Type B pancreatic cell (in vitro differentiated cells): ENCODE measurements around the gene PHETA2. TPM values are rescaled to one million over a fixed set of nuclear protein-coding genes. Genes with fewer than 3 reads are reported as not detected.
"Not testable (repeated sequence)": the region's sequence is repeated elsewhere in the genome, so short reads cannot be mapped to it uniquely, and the experiment has no call there.

ENCODE experiments used
- DNase-seq: peaks from one replicate; pipeline ENCODE4 v3.0.0; 2021; ENCODE audit warnings: mixed read lengths; ENCODE audit not compliant: unreplicated experiment; ENCODE audit errors: extremely low spot score
- H3K27ac Mint-ChIP-seq: 2 replicates; pipeline ENCODE4 v1.8.0; 2021; ENCODE audit warnings: mild to moderate bottlenecking, mixed read lengths
- H3K27me3 Mint-ChIP-seq: 2 replicates; pipeline ENCODE4 v1.8.0; 2021; ENCODE audit warnings: mixed read lengths
- H3K36me3 Mint-ChIP-seq: 2 replicates; pipeline ENCODE4 v1.8.0; 2021; ENCODE audit warnings: mixed read lengths
- H3K4me1 Mint-ChIP-seq: one replicate; pipeline ENCODE4 v1.8.0; 2021; ENCODE audit warnings: mixed read lengths; ENCODE audit not compliant: unreplicated experiment
- H3K4me3 Mint-ChIP-seq: 2 replicates; pipeline ENCODE4 v1.8.0; 2021; ENCODE audit warnings: mild to moderate bottlenecking, mixed read lengths
- H3K9me3 Mint-ChIP-seq: 2 replicates; pipeline ENCODE4 v1.8.0; 2021; ENCODE audit warnings: mixed read lengths
- total RNA-seq: library from RNA; stranded (reverse); gene quantifications from 2 replicates; pipeline ENCODE4 v1.2.1, GENCODE V29; 2021; ENCODE audit warnings: low replicate concordance
- TF ChIP-seq, protein P1 (sequence below): fragments of 200-600 bp; sonication (generic); conservative IDR thresholded peaks from 2 replicates; pipeline ENCODE4 v1.5.0; 2021; ENCODE audit warnings: antibody characterized with exemption, mild to moderate bottlenecking

PHETA2 gene
- total RNA-seq, 1 donor from 2014 or later: 4.1 TPM

DNA sequence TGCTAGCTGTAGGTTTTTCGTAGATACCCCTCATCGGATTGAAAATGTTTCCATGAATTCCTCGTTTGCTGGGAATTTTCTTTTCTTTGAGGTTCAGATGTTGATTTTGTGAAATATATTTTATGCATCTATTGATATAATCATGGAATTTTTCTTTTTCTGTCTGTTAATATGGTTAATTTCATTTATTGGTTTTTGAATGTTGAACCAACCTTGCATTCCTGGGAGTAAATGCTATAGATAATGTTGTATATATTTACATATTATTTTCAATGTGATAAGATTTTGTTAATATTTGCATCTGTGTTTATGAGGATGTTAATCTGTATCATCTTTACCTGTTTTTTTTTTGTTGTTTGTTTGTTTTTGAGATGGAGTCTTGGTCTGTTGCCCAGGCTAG, 27.2 kb downstream of the PHETA2 start:
- Mint-ChIP-seq H3K36me3 (peaks cover 34% of the 10 kb centered on the region), H3K9me3 (peaks cover 10% of the 10 kb centered on the region)
- DNase-seq: no peak

DNA sequence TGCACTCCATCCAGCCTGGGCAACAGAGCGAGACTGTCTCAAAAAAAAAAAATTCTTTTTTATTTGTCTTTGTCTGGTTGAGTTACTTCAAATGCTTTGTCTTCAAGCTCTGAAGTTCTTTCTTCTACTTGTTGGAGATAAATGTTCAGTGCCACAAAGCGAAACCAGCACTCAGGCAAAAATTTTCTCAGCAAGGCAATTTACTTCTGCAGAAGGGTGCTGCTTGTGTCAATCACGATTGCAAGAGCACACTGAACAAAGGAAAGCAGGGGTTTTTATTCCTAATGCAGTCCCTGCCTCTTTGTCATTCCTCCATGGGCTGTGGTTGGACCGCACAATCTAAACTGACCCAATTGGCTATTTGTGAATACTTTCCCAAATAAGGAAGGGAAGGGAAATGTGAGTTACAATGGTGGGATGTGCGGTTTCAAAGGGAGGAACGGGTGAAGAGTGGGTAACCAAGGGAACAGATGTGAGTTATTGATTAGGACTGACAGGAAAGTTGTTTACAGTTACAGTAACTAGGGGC, 30.3 kb downstream of the PHETA2 start:
- not testable (repeated sequence) for H3K27me3 Mint-ChIP-seq

More for the DNA sequence above, 27.2 kb downstream of the PHETA2 start:
- Mint-ChIP-seq H3K4me1 (no peaks in the 10 kb centered on the region), H3K27ac (no peak overlapping the region), H3K4me3 (no peak overlapping the region), H3K27me3 (no peaks in the 10 kb centered on the region)
- TF ChIP-seq, protein P1, sequence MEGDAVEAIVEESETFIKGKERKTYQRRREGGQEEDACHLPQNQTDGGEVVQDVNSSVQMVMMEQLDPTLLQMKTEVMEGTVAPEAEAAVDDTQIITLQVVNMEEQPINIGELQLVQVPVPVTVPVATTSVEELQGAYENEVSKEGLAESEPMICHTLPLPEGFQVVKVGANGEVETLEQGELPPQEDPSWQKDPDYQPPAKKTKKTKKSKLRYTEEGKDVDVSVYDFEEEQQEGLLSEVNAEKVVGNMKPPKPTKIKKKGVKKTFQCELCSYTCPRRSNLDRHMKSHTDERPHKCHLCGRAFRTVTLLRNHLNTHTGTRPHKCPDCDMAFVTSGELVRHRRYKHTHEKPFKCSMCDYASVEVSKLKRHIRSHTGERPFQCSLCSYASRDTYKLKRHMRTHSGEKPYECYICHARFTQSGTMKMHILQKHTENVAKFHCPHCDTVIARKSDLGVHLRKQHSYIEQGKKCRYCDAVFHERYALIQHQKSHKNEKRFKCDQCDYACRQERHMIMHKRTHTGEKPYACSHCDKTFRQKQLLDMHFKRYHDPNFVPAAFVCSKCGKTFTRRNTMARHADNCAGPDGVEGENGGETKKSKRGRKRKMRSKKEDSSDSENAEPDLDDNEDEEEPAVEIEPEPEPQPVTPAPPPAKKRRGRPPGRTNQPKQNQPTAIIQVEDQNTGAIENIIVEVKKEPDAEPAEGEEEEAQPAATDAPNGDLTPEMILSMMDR: no peak

DNA sequence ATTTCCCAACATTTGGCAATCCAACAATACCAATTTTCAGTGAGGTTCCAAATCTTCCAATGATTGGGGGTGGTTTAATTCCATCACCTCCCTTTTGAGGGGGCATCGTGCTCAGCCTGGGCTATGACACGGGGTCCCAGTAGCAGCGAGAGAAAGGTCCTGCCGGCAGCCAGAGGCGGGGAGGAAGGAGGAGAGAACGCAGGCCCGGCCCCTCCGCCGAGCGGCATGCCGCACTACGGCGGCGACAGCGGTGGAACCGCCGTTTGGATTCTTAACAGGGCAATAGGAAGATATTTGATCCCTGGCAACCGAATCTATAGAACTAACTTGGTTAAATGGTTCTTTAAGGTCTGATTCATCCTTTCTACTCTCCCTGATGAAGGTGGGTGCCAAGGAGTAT, 34.8 kb downstream of the PHETA2 start:
- peaks cover 20% of the 10 kb centered on the region for H3K36me3 Mint-ChIP-seq
- H3K4me3 Mint-ChIP-seq: no peak overlapping the region
- H3K4me1 Mint-ChIP-seq: no peaks in the 10 kb centered on the region
- H3K27ac Mint-ChIP-seq: no peak overlapping the region
- H3K9me3 Mint-ChIP-seq: peaks cover 6% of the 10 kb centered on the region
- TF ChIP-seq, protein P1: no peak
- no peak for DNase-seq
- H3K27me3 Mint-ChIP-seq: no peaks in the 10 kb centered on the region

More for the DNA sequence above, 30.3 kb downstream of the PHETA2 start:
- not testable (repeated sequence) for DNase-seq, H3K4me3 Mint-ChIP-seq, H3K4me1 Mint-ChIP-seq, H3K27ac Mint-ChIP-seq
- Mint-ChIP-seq H3K36me3 (peaks cover 27% of the 10 kb centered on the region), H3K9me3 (peaks cover 10% of the 10 kb centered on the region)

DNA sequence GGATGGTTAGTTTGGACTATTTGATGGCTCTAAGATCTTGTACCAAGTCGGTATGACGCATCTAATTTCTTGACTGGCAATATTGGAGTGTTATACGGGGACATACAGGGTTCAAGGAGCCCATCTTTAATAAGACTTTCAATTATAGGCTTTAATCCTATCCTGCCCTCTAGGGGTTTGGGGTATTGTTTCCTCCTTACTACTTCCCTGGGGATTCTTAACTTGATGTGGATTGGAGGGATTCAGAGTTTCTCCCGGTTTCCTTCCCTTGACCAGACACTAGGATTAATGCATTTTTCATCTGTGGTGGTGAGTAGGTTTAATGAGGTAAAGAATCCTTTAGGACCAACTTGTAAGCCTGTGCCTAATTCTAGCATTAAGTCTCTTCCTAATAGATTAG, 37.8 kb downstream of the PHETA2 start:
- TF ChIP-seq, protein P1: no peak
- H3K4me3 Mint-ChIP-seq: no peak overlapping the region
- H3K27me3 Mint-ChIP-seq: no peaks in the 10 kb centered on the region
- H3K9me3 Mint-ChIP-seq: peaks cover 4% of the 10 kb centered on the region
- no peaks in the 10 kb centered on the region for H3K4me1 Mint-ChIP-seq
- DNase-seq: no peak
- H3K27ac Mint-ChIP-seq: no peak overlapping the region
- H3K36me3 Mint-ChIP-seq: peaks cover 19% of the 10 kb centered on the region

DNA sequence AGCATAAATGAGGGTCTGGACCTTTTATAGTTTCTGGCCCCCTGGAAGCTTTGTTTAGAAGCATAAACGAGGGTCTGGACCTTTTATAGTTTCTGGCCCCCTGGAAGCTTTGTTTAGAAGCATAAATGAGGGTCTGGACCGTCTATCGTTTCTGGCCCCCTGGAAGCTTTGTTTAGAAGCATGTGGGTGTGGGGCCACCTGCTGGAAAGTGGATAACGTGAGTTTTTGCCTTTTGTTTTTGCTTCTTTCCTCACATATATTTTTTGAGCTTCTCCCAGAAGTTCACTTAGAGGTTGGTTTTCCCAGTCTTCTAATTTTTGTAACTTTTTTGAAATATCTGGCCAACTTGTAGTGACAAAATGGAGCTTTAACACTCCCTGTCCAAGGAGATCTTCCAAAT, 38.7 kb downstream of the PHETA2 start:
- TF ChIP-seq, protein P1: peak; percentile 32
- DNase-seq, H3K27ac Mint-ChIP-seq, H3K4me3 Mint-ChIP-seq, H3K27me3 Mint-ChIP-seq, H3K4me1 Mint-ChIP-seq, H3K9me3 Mint-ChIP-seq: not testable (repeated sequence)
- H3K36me3 Mint-ChIP-seq: peaks cover 24% of the 10 kb centered on the region

DNA sequence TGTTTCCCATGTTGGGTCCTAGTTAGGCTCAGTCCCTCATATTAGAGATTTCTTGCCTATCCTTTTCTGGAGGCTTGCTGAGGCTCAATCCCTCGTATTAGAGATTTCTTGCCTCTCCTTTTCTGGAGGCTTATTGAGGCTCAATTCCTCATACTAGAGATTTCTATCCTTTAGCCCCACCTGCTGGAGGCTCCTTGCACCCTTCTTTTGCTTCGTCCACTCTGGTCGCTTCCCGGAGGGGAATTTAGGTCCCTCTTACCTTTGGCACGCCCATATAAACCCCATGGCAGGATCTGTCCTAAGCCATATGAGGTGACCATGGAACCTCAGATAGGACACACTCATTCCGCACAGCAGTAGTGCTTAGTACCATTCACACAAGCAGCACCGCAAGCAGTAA, 40.7 kb downstream of the PHETA2 start:
- Mint-ChIP-seq H3K9me3 (peaks cover 4% of the 10 kb centered on the region), H3K36me3 (peaks cover 17% of the 10 kb centered on the region), H3K27me3 (no peaks in the 10 kb centered on the region), H3K4me1 (peaks cover 1% of the 10 kb centered on the region), H3K27ac (no peak overlapping the region), H3K4me3 (no peak overlapping the region)
- TF ChIP-seq, protein P1: peak; percentile 59
- DNase-seq: no peak

DNA sequence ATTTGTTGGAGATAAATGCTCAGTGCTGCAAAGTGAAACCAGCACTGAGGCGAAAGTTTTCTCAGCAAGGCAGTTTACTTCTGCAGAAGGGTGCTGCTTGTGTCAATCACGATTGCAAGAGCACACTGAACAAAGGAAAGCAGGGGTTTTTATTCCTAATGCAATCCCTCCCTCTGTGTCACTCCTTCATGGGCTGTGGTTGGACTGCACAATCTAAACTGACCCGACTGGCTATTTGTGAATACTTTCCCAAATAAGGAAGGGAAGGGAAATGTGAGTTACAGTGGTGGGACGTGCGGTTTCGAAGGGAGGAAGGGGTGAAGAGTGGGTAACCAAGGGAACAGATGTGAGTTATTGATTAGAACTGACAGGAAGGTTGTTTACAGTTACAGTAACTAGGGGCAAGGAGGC, 41.4 kb downstream of the PHETA2 start:
- Mint-ChIP-seq H3K36me3 (peaks cover 14% of the 10 kb centered on the region), H3K27ac (peak overlapping the region; percentile 63)
- H3K9me3 Mint-ChIP-seq, H3K4me1 Mint-ChIP-seq, H3K4me3 Mint-ChIP-seq, DNase-seq, H3K27me3 Mint-ChIP-seq: not testable (repeated sequence)
